Renal cortical epithelial cell (primary cell): Measurements from ENCODE around the gene MATN1. TPM values are rescaled to one million over a fixed set of nuclear protein-coding genes. Genes with fewer than 3 reads are reported as not detected.

Source experiments
- DNase-seq: peaks from one replicate; pipeline ENCODE4 v3.0.0-alpha.2; 2011; ENCODE audit warnings: low read depth
- total RNA-seq: library from RNA; depleted of rRNA; stranded (reverse); fragments of >200 nt; gene quantifications from 2 replicates; pipeline ENCODE4 v1.2.3, GENCODE V29; 2014

The MATN1 gene
- total RNA-seq, 1 donor from 2014 or later, result not detected

DNA sequence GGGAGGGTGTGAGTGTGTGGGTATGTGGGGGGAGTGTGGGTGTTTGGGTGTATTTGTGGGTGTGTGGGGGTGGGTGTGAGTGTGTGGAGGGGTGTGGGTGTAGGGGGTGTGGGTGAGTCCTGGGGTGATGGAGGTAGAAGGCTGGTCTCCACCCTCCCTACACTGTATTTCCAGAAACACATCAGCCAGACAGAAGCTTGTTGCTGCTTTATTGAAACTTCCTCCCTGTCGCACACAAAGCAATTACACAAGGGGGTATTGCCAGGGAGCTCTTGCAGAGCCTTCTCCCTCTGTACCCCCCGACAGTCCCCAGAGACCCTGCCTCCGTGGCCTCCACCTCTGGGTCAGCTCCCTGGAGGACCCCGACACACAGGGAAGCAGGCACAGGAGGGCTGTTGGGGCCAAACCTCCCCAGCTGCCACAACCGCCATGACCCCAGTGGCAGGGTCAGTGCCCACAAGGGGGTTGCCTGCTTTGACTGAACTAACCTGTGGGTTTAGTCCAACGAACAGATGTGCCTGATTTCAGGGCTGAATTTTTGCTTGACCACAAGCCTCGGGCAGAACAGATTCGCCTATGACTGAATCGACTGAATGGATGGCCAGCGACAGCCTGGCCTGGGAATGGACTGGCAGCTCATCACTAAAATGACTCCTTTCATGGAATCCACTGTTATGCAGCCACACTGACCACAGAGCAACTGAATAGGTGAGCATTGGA lies 9.1 kb upstream of the MATN1 start:
- peak; percentile 93 for DNase-seq

- no peak for DNase-seq
Observed at GRCh38 chr1:30731806-30732276, 8.5 kb upstream of the MATN1 start.

DNA sequence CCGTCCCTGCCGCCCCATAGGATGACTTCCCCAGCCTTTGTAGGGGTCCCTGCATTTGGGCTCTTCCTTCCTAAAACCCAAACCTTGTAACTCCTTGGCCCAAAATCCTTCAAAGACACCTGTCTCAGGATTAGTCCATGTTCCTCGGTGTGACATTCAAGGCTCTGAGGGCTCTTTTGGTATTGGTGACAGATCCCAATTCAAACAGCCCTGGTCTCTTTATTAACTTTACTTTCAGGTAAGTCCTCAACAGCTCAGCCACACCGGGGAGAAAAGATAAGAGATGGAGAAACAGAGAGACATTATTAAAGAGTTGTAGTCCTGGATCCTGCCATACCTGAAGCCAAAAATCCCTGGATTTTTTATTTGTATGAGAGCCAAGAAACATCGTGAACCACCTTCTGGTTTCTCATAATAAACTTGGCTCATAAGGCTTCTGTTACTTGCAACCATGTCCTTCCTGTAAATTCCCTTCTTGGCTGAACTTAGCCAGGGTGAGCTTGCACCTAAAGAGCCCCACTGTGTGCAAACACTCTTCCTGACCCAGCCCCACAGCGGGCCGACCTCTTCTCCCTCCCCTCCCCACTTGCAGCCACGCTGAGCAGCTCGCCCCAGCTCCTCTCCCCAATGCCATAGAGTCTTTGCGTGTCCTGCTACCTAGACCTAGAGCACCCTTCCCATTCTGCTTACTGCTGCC lies 7.9 kb upstream of the MATN1 start:
- DNase-seq, result no peak

DNA sequence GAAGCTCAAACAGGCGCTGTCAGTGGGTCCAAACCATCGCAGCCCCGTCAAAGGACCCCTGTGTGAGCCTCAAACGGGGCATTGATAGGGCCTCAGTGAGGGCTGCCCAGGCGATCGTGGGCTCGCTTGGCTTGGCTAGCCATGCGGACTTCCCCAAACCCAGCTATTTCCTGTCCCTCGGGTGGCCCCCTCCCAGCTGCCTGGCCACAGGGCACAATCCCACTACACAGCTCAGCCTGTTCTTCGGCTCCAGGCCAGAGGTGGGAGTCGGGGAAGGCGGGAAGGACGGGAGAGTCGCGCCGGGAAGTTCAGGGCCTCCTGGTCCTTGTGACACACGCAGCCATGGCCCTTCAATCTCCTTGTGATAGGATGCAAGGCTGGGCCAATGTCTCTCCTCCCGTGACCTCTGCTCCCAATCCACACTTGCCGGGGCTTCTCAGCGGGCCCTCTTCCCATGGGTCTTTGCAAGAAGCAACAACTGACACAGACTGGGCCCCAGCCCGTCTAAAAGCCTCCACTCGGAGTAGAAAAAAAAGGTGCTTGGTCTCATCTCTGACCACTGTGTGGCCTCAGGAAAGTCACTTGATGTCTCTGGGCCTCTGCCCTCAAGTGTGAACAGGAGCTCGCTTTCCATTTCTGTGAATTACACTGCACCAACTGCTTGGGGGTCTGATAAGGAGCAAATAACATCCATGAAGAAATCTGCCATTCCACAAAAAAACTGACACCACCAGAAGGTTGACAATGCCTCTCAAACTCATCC lies 7.1 kb upstream of the MATN1 start:
- DNase-seq, result no peak

DNA sequence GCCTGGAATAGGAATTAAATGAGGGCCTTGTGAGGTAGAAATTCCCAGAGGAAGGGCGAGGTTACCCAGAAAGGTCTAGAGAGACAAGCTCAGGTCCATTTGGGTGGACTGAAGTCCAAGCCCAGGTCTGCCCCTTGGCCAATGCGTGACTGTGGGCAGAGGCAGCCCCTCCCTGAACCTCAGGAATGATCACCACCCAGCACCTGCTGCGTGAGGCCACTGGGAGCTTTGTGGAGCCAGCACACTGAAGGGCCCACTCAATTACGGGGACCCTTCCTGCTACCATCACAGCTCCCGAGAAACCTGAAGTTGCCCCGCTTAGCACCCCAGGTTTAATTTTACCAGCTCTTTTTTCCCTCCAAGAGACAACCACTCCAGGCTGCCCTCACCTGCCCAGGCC lies 6.5 kb upstream of the MATN1 start:
- no peak for DNase-seq

DNA sequence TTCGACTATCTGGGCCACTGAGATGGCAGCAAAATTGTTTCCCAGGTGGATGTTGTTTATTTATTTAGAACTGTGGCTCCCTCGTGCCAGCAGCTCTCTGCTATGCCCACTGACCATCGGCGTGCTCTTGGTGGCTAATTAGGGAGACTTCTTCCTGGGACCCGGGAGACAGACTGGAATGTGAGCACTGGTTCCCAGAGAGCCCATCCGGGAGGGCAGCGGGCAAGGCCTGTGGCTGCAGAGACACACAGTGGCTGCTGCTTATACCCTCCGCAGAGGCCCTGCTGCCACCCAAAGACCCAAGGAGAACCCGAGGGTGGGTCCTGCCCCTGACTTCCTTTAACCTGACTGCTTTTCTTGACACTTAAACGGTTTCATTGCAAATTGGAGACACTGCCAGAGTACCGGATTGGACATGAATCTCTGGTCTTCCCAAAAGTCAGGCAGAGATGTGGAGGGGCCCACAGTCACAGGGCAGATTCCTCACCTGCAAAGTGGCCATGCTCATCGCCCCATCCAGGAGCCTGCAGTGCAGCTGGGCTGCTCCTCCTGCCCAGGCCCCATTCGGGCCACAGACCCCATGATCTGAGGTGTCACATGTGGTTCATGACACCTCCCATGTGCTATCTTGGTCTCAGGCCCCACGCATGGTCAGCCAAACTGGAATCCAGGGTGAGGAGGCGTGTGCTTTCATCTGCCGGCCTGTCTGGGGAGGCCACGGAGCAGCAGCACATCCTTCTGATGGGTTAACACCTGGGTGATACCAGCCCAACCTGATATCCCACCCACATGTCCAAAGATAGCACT lies 5.7 kb upstream of the MATN1 start:
- no peak for DNase-seq

- DNase-seq, result no peak
Observed at GRCh38 chr1:30728340-30728739, 5.0 kb upstream of the MATN1 start.

DNA sequence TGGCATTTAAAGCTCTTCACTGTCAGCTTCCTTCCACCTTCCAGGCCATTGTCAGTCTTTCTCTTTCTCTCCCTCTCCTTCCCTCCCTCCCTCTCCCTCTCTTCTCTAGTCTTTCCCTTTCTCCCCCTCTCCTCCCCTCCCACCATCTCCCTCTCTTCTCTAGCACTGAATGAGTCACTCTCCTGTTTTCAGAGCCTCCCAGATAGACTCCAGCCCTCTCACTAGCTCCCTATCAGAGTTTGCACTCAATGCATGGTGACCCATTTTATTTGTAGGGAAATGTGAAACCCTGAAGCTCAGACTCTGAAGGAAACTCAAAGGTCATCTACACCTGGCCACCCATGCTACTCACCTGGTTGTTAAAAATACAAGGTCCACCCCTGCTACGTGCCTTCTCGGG lies 4.4 kb upstream of the MATN1 start:
- peak; percentile 65 for DNase-seq

- DNase-seq, result no peak
Observed at GRCh38 chr1:30726773-30727684, 3.6 kb upstream of the MATN1 start.

GRCh38 chr1:30726236-30726635 lies 2.9 kb upstream of the MATN1 start:
- DNase-seq, result no peak

- DNase-seq, result no peak
Observed at GRCh38 chr1:30725450-30726095, 2.2 kb upstream of the MATN1 start.

DNA sequence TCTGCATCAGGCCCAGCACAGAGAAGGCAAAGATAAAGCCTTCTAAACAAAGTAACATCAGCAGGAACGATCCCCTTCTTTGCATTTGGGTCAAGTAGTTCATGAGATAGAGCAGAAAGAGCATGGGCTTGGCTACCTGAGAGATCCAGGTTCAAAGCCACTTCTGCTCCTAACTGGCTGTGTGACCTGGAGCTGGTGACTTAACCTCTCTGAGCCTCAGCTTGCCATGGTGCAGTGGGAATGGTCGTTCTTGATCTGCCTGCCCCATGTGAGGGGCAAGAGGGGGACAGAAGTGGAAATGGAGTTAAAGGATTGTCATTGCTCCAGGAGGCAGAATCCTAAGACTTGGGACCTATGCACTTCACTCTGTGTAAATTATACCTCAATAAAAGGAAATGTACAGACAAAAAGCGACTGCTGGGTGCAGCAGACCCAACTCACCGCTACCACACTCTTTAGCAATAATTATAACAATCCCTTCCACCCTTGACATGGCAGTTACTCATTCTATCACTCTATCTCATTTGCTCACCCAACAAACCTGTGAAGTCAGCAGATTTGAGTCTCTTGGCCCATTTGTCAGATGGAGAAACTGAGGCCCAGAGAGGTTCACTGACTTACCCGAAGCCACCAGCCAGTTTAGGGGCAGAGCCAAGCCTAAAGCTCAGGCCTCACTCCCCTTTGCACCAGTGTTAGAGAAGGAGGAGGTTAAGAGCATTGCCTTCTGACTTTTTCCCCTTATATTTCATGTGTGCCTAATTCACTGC lies 1.5 kb upstream of the MATN1 start:
- no peak for DNase-seq

GRCh38 chr1:30724175-30724574 lies 790 bp upstream of the MATN1 start:
- no peak for DNase-seq

DNA sequence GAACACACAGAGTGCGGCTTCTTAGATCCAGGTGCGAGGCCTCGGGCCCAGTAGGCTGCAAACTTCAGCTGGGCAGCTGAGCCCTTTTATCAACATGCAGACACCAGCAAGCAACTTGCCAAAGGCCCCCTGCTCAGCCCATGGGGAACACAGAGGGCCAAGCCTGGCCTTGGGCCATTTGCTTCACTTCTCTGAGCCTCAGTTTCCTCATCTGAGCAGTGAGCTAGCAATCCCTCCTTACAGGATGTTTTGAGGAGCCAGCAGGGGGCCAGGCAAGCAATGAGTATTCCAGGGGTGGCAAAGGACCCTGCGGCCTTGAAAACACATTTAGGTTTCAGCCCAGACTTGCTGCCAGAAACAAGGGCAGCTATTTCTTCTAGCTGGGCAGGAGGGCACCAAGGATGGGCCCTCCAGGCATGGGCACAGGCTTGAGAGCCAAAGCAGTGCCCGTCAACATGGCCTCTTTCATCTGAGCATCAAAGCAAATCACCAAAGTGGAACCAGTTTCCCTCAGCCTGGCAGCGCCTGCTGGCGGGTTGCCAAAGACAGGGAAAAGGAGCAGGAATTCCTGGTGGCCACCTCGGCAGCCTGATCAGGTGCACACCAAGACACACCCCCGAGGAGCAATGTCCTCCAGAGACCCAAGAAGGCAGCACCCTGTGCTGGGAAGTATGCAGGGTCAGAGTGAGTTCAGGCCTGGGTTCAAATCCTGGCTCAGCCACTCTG lies 1.4 kb downstream of the MATN1 start:
- DNase-seq, result peak; percentile 79

GRCh38 chr1:30721341-30721793 lies 2.0 kb downstream of the MATN1 start:
- DNase-seq, result no peak

DNA sequence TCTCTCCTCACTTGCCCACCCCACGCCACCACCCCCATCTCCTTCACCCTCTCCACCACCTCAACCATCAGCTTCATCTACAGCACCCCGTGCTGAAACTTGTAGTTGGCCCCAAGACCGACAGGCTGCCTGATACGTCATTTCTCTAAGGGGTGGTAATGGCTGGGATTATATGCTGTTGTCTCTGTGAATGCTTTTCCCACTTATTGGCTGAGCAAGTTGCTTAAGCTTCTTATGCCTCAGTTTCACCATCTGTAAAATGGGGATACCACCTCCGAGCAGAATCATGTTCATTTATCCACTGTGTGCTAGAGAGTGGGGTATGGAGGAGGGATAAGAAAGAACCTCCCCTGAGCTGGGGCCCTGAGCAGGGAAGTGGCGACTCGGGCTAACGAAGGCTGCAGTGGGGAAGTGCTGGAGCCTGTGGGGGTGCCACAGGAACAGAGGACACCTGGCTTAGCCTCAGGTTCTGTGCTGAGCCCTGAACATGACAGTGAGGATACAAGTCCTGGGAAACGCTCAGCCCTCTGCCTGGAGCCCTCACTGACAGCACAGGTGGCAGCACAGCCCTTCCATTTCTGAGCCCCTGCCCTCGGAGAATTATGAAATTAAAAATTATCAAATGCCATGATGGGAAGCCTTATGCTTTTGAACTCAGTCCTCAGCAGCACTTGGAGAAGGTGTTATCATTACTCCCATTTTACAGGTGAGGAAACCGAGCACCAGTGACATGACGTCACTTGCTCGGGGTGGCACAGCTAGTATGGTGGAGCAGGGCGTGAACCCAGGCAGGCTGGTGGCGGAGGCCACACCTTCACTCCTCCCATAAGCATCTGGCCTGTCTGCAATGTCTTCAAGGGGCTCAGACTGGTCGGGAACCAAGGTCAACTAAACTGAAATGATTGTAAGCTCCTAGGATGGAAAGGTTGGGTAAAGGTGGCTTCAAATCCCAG lies 2.8 kb downstream of the MATN1 start:
- no peak for DNase-seq
